Esophagus squamous epithelium (tissue), 5 donors: ENCODE measurements around the gene SYTL2. TPM values are rescaled to one million over a fixed set of nuclear protein-coding genes. Genes with fewer than 3 reads are reported as not detected.

Experiments
- DNase-seq: peaks from one replicate; lab custom pipeline; 2025; lab: John Stamatoyannopoulos, UW
- H3K27ac ChIP-seq, 4 donors: fragments of 200-600 bp; sonication (generic); one replicate each; pipeline ENCODE4 v1.5.1; 2016 to 2019; ENCODE audit warnings: mild to moderate bottlenecking in 1 of 4
- H3K27me3 ChIP-seq, 4 donors: fragments of 200-600 bp; sonication (generic); 1 replicate in 3 of 4; 2 replicates in 1 of 4; pipeline versions ENCODE4 v1.5.1 to v1.6.0; 2017 to 2021; ENCODE audit warnings: antibody characterized with exemption in 1 of 4
- H3K36me3 ChIP-seq, 3 donors: fragments of 200-600 bp; sonication (generic); one replicate each; pipeline ENCODE4 v1.5.1; 2016 to 2019
- H3K4me1 ChIP-seq, 3 donors: fragments of 200-600 bp; sonication (generic); one replicate each; pipeline ENCODE4 v1.5.1; 2017 to 2019
- H3K4me3 ChIP-seq, 4 donors: fragments of 200-600 bp; sonication (generic); 1 replicate in 3 of 4; 2 replicates in 1 of 4; pipeline ENCODE4 v1.5.1; 2016 to 2019; ENCODE audit warnings: mild to moderate bottlenecking in 2 of 4, moderate library complexity in 1 of 4
- H3K9me3 ChIP-seq, 3 donors: fragments of 200-600 bp; sonication (generic); one replicate each; pipeline ENCODE4 v1.5.1; 2016 to 2019
- POLR2A ChIP-seq, 4 donors: fragments of 450-650 bp; IDR thresholded peaks; one replicate each; pipeline ENCODE4 v1.6.1; 2017; ENCODE audit warnings: antibody characterized with exemption in 4 of 4, mild to moderate bottlenecking in 4 of 4, moderate library complexity in 3 of 4
- WGBS, 2 donors: methylation state at CpG; one replicate each; pipeline ENCODE4 v1.1.5; 2018; 5-methylcytosine and 5-hydroxymethylcytosine counted together
- intact Hi-C: fragments of 100-400 bp; cut with DNase I; formaldehyde crosslinking; loops from one replicate; pipeline ENCODE4 v1.15.0; 2022
- total RNA-seq, 4 donors: library from RNA; depleted of rRNA; stranded (reverse); fragments of >200 nt; gene quantifications; one replicate each; pipeline ENCODE4 v1.1.0, GENCODE V29; 2016
- TF ChIP-seq, protein P1 (sequence below), 6 experiments: fragments of 450-650 bp in 4 of 6; fragments of 200-600 bp in 2 of 6; sonication (generic) in 2 of 6; IDR thresholded peaks; one replicate each; pipeline ENCODE4 v1.5.1; 2016 to 2019; ENCODE audit warnings: antibody characterized with exemption in 6 of 6, mild to moderate bottlenecking in 4 of 6, moderate library complexity in 4 of 6
- donor health status: DM: yes; HTN: yes; CAD: no.

SYTL2 gene
- total RNA-seq, 4 donors from 2014 or later, result 8.8 to 16.0 (median 9.2) TPM

- H3K4me3 ChIP-seq, result peak overlapping the region; percentile 38 to 70 (median 57)
- no peak for DNase-seq
- no peaks in the 10 kb centered on the region for H3K9me3 ChIP-seq
- peaks cover 0 to 6% (median 0%) of the 10 kb centered on the region in 4 donors for H3K27me3 ChIP-seq
- 0 to 11% methylated on average over 1 of the region's 10 CpGs for WGBS, 2 donors
- H3K27ac ChIP-seq, result peak overlapping the region; percentile 19 to 72 (median 43)
- no peak for TF ChIP-seq POLR2A (IDR thresholded peaks at IDR 0.05)
- TF ChIP-seq, protein P1, sequence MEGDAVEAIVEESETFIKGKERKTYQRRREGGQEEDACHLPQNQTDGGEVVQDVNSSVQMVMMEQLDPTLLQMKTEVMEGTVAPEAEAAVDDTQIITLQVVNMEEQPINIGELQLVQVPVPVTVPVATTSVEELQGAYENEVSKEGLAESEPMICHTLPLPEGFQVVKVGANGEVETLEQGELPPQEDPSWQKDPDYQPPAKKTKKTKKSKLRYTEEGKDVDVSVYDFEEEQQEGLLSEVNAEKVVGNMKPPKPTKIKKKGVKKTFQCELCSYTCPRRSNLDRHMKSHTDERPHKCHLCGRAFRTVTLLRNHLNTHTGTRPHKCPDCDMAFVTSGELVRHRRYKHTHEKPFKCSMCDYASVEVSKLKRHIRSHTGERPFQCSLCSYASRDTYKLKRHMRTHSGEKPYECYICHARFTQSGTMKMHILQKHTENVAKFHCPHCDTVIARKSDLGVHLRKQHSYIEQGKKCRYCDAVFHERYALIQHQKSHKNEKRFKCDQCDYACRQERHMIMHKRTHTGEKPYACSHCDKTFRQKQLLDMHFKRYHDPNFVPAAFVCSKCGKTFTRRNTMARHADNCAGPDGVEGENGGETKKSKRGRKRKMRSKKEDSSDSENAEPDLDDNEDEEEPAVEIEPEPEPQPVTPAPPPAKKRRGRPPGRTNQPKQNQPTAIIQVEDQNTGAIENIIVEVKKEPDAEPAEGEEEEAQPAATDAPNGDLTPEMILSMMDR (IDR thresholded peaks at IDR 0.05), result no peak
- intact Hi-C loops, result no loop called here
- H3K36me3 ChIP-seq, result no peaks in the 10 kb centered on the region
- peaks cover 8 to 53% (median 9%) of the 10 kb centered on the region in 3 donors for H3K4me1 ChIP-seq
These were observed 445 bp downstream of the SYTL2 start for GRCh38 chr11:85810521-85810870.

DNA sequence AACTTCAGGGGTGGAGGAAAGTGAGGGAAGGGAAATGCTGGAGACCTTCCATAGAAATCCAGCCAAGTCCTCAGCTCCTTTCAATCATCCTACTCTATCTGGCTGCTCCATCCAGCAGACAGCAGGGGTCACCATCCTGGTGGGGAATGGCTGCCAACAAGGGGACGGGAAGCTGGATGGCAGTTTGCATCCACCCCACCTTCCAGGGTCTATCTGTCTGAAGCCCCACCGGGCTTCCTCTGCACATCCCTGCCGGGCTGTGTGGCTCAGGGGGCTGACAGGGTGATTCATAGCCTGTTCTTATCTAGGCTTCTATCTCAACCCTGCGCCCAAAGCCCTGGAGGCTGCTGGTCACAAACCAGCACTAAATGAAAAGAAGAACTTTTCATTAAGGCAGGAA lies 1.1 kb downstream of the SYTL2 start:
- H3K27me3 ChIP-seq, result peaks cover 0 to 6% (median 0%) of the 10 kb centered on the region in 4 donors
- no peaks in the 10 kb centered on the region for H3K36me3 ChIP-seq
- intact Hi-C loops, result no loop called here
- H3K4me3 ChIP-seq, result peak overlapping the region; percentile 38 to 70 (median 57)
- no peak for TF ChIP-seq POLR2A (IDR thresholded peaks at IDR 0.05)
- TF ChIP-seq, protein P1 (IDR thresholded peaks at IDR 0.05), result no peak
- WGBS, 2 donors, result 43% methylated on average over 3 of the region's 4 CpGs; no CpG with 5 or more reads in 1 of the 2 donors
- H3K27ac ChIP-seq, result peak overlapping the region in 3 of 4 donors; percentile 40 to 72 (median 46)
- H3K4me1 ChIP-seq, result peaks cover 8 to 54% (median 9%) of the 10 kb centered on the region in 3 donors
- no peak for DNase-seq
- H3K9me3 ChIP-seq, result no peaks in the 10 kb centered on the region

DNA sequence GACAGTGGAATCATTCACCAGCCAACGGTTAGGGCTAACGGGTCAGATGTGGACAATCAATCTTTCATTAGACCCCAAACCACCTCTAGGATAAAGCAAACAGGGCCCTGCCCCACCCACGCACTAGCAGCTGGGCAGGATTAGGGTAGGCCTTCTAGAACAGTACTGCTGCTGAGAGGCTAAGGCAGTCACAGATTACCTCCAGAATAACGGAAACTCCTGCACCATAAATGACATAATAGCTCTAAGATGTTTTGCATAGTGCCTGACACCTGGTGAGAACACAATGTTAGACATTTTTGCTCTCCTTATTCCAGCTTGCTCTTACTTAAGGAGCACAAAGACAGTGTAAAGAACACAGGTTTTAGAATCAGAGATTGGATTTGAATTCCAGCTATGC lies 1.8 kb downstream of the SYTL2 start:
- intact Hi-C loops, result no loop called here
- Histone ChIP-seq H3K9me3 (no peaks in the 10 kb centered on the region), H3K36me3 (no peaks in the 10 kb centered on the region), H3K4me3 (peak overlapping the region in 3 of 4 donors; percentile 54 to 70 (median 60)), H3K27ac (peak overlapping the region in 3 of 4 donors; percentile 17 to 46 (median 40)), H3K27me3 (peaks cover 0 to 6% (median 0%) of the 10 kb centered on the region in 4 donors), H3K4me1 (peaks cover 8 to 54% (median 9%) of the 10 kb centered on the region in 3 donors)
- TF ChIP-seq, protein P1 (IDR thresholded peaks at IDR 0.05), result no peak
- TF ChIP-seq POLR2A (IDR thresholded peaks at IDR 0.05), result no peak
- 34 to 53% methylated on average over 2 to 3 of the region's 4 CpGs for WGBS, 2 donors
- DNase-seq, result no peak

DNA sequence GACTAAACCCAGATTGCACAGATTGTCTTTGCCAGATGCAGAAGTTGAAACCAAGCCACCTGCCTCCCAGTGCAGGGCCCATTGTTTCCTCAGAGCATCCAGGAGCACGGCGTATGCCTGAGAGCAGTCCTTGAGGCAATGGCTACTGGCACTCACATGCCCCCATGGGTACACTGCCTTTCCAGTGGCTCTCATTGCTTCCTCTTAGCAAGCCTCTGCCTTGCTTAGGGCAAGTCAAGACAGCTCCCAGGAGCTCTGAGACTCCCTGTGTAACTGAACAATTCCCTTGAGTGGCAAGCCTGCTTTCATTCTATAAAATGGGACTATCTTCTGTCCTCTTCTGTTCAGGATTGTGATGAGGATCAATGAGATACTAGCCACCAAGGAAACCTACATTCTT lies 4.1 kb downstream of the SYTL2 start:
- no peaks in the 10 kb centered on the region for H3K9me3 ChIP-seq
- 29 to 65% methylated on average over 2 of the region's 2 CpGs for WGBS, 2 donors
- intact Hi-C loops, result no loop called here
- peaks cover 8 to 54% (median 9%) of the 10 kb centered on the region in 3 donors for H3K4me1 ChIP-seq
- peak overlapping the region in 1 of 4 donors; percentile 9 for H3K27ac ChIP-seq
- no peak for DNase-seq
- peaks cover 0 to 6% (median 0%) of the 10 kb centered on the region in 4 donors for H3K27me3 ChIP-seq
- no peak overlapping the region for H3K4me3 ChIP-seq
- no peak for TF ChIP-seq POLR2A (IDR thresholded peaks at IDR 0.05)
- TF ChIP-seq, protein P1 (IDR thresholded peaks at IDR 0.05), result no peak
- H3K36me3 ChIP-seq, result no peaks in the 10 kb centered on the region

DNA sequence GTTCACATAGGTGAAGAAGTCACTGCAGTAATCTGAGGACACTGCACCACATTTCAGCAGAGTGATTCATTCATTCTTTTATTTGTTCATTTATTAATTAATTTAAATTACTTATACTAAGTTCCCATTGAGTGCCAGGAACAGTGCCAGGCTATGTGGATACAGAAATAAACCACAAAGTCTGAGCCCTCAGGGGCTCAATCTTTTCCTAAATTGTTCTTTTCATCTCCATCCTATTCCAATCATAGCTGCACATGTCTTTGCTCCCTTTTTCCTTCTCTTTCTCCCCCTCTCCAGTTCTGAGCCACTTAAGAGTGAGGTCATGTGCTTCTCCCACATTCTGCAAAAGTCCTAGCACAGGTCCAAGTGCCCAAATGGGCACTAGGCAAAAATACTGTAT lies 4.9 kb downstream of the SYTL2 start:
- H3K4me3 ChIP-seq, result no peak overlapping the region
- no peak overlapping the region for H3K27ac ChIP-seq
- no peaks in the 10 kb centered on the region for H3K36me3 ChIP-seq
- intact Hi-C loops, result no loop called here
- H3K27me3 ChIP-seq, result peaks cover 0 to 6% (median 0%) of the 10 kb centered on the region in 4 donors
- H3K4me1 ChIP-seq, result peaks cover 4 to 46% (median 8%) of the 10 kb centered on the region in 3 donors
- no peaks in the 10 kb centered on the region for H3K9me3 ChIP-seq
- TF ChIP-seq POLR2A (IDR thresholded peaks at IDR 0.05), result no peak
- TF ChIP-seq, protein P1 (IDR thresholded peaks at IDR 0.05), result no peak
- no peak for DNase-seq
